ENCODE results near the gene ASB4. TPM values are rescaled to one million over a fixed set of nuclear protein-coding genes. Genes with fewer than 3 reads are reported as not detected.

The ASB4 gene
- total and polyA plus RNA-seq, 4 donors = 0.09 to 1.1 (median 0.38) TPM

DNA sequence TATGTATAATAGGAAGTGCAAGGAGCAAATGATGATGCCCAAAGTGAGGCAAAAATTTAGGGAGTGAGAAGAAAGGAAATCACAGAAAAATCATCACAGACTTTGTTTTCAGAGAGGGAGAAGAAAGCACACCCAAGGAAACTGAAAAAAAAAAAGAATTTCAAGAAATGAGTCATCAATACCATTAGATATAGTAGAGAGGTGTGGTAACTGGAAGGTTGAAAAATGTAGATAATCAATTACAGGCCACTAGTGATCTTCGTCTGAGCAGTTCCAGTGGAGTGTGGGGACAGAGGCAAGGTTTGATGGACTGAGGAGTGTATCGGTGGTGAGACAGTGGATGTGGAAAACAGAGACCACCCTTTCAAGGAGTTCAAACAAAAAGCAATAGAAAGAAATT, 31.7 kb downstream of the ASB4 start:
- Histone ChIP-seq H3K36me3 (ENCODE audit: control insufficient read depth in 4 of 4, insufficient read depth in 3 of 4, low read depth in 1 of 4, low read length in 3 of 4) (no peaks in the 10 kb centered on the region), H3K27me3 (ENCODE audit: control insufficient read depth in 4 of 4, insufficient read depth in 4 of 4, low read length in 3 of 4) (no peaks in the 10 kb centered on the region), H3K27ac (ENCODE audit: low read depth in 1 of 2, low read length in 2 of 2) (no peak overlapping the region), H3K9me3 (ENCODE audit: control insufficient read depth in 4 of 4, low read length in 3 of 4) (no peaks in the 10 kb centered on the region), H3K4me1 (ENCODE audit: control insufficient read depth in 4 of 4, insufficient read depth in 4 of 4, low read length in 3 of 4) (no peaks in the 10 kb centered on the region), H3K4me3 (ENCODE audit: low read depth in 1 of 3, low read length in 3 of 3) (no peak overlapping the region), H3K9ac (ENCODE audit: low read depth in 1 of 2, low read length in 2 of 2) (no peak overlapping the region)
- DNase-seq (ENCODE audit: low spot score) = no peak
- TF ChIP-seq EGR1 (IDR thresholded peaks at IDR 0.05; ENCODE audit: low read depth in 2 of 2) = no peak
- TF ChIP-seq, protein P1, sequence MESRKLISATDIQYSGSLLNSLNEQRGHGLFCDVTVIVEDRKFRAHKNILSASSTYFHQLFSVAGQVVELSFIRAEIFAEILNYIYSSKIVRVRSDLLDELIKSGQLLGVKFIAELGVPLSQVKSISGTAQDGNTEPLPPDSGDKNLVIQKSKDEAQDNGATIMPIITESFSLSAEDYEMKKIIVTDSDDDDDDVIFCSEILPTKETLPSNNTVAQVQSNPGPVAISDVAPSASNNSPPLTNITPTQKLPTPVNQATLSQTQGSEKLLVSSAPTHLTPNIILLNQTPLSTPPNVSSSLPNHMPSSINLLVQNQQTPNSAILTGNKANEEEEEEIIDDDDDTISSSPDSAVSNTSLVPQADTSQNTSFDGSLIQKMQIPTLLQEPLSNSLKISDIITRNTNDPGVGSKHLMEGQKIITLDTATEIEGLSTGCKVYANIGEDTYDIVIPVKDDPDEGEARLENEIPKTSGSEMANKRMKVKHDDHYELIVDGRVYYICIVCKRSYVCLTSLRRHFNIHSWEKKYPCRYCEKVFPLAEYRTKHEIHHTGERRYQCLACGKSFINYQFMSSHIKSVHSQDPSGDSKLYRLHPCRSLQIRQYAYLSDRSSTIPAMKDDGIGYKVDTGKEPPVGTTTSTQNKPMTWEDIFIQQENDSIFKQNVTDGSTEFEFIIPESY (IDR thresholded peaks at IDR 0.05) = no peak
- no peak for TF ChIP-seq MAX (IDR thresholded peaks at IDR 0.05)
- TF ChIP-seq FOXA1 (IDR thresholded peaks at IDR 0.05) = no peak
- no peak for TF ChIP-seq ATF3 (IDR thresholded peaks at IDR 0.05)
- no peak for TF ChIP-seq SP1 (IDR thresholded peaks at IDR 0.05)
- TF ChIP-seq, protein P2, sequence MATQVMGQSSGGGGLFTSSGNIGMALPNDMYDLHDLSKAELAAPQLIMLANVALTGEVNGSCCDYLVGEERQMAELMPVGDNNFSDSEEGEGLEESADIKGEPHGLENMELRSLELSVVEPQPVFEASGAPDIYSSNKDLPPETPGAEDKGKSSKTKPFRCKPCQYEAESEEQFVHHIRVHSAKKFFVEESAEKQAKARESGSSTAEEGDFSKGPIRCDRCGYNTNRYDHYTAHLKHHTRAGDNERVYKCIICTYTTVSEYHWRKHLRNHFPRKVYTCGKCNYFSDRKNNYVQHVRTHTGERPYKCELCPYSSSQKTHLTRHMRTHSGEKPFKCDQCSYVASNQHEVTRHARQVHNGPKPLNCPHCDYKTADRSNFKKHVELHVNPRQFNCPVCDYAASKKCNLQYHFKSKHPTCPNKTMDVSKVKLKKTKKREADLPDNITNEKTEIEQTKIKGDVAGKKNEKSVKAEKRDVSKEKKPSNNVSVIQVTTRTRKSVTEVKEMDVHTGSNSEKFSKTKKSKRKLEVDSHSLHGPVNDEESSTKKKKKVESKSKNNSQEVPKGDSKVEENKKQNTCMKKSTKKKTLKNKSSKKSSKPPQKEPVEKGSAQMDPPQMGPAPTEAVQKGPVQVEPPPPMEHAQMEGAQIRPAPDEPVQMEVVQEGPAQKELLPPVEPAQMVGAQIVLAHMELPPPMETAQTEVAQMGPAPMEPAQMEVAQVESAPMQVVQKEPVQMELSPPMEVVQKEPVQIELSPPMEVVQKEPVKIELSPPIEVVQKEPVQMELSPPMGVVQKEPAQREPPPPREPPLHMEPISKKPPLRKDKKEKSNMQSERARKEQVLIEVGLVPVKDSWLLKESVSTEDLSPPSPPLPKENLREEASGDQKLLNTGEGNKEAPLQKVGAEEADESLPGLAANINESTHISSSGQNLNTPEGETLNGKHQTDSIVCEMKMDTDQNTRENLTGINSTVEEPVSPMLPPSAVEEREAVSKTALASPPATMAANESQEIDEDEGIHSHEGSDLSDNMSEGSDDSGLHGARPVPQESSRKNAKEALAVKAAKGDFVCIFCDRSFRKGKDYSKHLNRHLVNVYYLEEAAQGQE (IDR thresholded peaks at IDR 0.05) = no peak
- no peak for TF ChIP-seq HNF4G (IDR thresholded peaks at IDR 0.05)
- no peak for TF ChIP-seq NR2F2 (IDR thresholded peaks at IDR 0.05)
- TF ChIP-seq RXRA (IDR thresholded peaks at IDR 0.05) = no peak
- TF ChIP-seq JUND (IDR thresholded peaks at IDR 0.05) = no peak
- TF ChIP-seq GABPA (IDR thresholded peaks at IDR 0.05 in 1 of 2, conservative IDR thresholded peaks at IDR 0.05 in 1 of 2) = no peak
- 90% methylated on average over 2 of the region's 2 CpGs for WGBS

DNA sequence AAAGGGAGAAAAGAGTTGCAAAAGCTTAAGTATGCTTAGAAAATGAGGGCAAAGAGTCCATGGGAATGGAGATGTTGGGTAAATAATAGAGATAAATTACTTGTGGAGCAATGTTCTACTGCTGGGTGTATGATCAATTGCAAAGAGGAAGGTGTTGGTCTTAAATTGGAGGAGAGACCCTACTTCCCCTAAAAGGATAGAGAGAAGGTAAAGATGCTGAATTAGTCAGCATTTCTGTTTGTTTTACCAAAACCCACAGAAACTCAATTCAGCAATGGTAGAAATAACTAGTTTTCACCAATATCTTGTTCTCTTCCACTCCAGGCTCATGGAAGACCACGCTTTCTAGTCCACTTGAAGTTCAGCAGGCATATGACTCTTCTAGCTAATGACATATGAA, 32.1 kb downstream of the ASB4 start:
- no peaks in the 10 kb centered on the region for H3K9me3 ChIP-seq (ENCODE audit: control insufficient read depth in 4 of 4, low read length in 3 of 4)
- 100% methylated on average over 1 of the region's 1 CpG for WGBS

More for the DNA sequence above, 32.1 kb downstream of the ASB4 start:
- Histone ChIP-seq H3K27me3 (ENCODE audit: control insufficient read depth in 4 of 4, insufficient read depth in 4 of 4, low read length in 3 of 4) (no peaks in the 10 kb centered on the region), H3K4me1 (ENCODE audit: control insufficient read depth in 4 of 4, insufficient read depth in 4 of 4, low read length in 3 of 4) (no peaks in the 10 kb centered on the region), H3K4me3 (ENCODE audit: low read depth in 1 of 3, low read length in 3 of 3) (no peak overlapping the region), H3K27ac (ENCODE audit: low read depth in 1 of 2, low read length in 2 of 2) (no peak overlapping the region), H3K9ac (ENCODE audit: low read depth in 1 of 2, low read length in 2 of 2) (no peak overlapping the region), H3K36me3 (ENCODE audit: control insufficient read depth in 4 of 4, insufficient read depth in 3 of 4, low read depth in 1 of 4, low read length in 3 of 4) (no peaks in the 10 kb centered on the region)
- DNase-seq (ENCODE audit: low spot score) = no peak
- TF ChIP-seq RXRA (IDR thresholded peaks at IDR 0.05) (no peak), YY1 (IDR thresholded peaks at IDR 0.05) (no peak), JUND (IDR thresholded peaks at IDR 0.05) (no peak), CTCF (IDR thresholded peaks at IDR 0.05; ENCODE audit: low read depth, low read length, missing input control) (no peak)
- TF ChIP-seq, protein P1 (IDR thresholded peaks at IDR 0.05) = no peak
